CD4-positive, CD25-positive, alpha-beta regulatory T cell (primary cell): ENCODE measurements around the gene TIMM10. TPM values are rescaled to one million over a fixed set of nuclear protein-coding genes. Genes with fewer than 3 reads are reported as not detected.

Experiments used
- ATAC-seq, 2 donors: fragments of 150-1000 bp; cut with Tn5 transposase; one replicate each; pipeline ENCODE4 v1.10.0; 2021; ENCODE audit warnings: low read depth in 2 of 2, moderate number of reproducible peaks in 2 of 2, moderate library complexity in 1 of 2
- DNase-seq, 3 donors: peaks; one replicate each; pipeline versions ENCODE4 v3.0.0 to v3.0.0-alpha.2; 2012 to 2022; ENCODE audit warnings: mixed read lengths in 1 of 3
- H3K27ac ChIP-seq: one replicate; pipeline ENCODE4 v1.7.0; 2013; ENCODE audit warnings: mild to moderate bottlenecking, low read length; ENCODE audit not compliant: insufficient read depth, poor library complexity, severe bottlenecking
- H3K27me3 ChIP-seq: one replicate; pipeline ENCODE4 v1.7.0; 2013; ENCODE audit warnings: low read length; ENCODE audit not compliant: control insufficient read depth, insufficient read depth
- H3K36me3 ChIP-seq: one replicate; pipeline ENCODE4 v1.7.0; 2013; ENCODE audit warnings: mild to moderate bottlenecking, low read length, moderate library complexity; ENCODE audit not compliant: control insufficient read depth, insufficient read depth
- H3K4me1 ChIP-seq: 2 replicates; pipeline ENCODE4 v1.7.0; 2013; ENCODE audit warnings: mild to moderate bottlenecking, low read length; ENCODE audit not compliant: insufficient read depth, control insufficient read depth, poor library complexity, severe bottlenecking
- H3K4me3 ChIP-seq: one replicate; pipeline ENCODE4 v1.7.0; 2013; ENCODE audit warnings: low read depth, mild to moderate bottlenecking, low read length, moderate library complexity
- H3K9me3 ChIP-seq, 2 experiments: 1 replicate in 1 of 2; 2 replicates in 1 of 2; pipeline ENCODE4 v1.7.0; 2013; ENCODE audit warnings: low read length in 2 of 2, mild to moderate bottlenecking in 1 of 2, moderate library complexity in 1 of 2; ENCODE audit not compliant: control insufficient read depth in 2 of 2
- H3K27ac Mint-ChIP-seq, 3 donors: one replicate each; pipeline ENCODE4 v1.8.0; 2020 to 2022; ENCODE audit warnings: mild to moderate bottlenecking in 3 of 3, mixed read lengths in 3 of 3, moderate library complexity in 2 of 3
- H3K27me3 Mint-ChIP-seq: one replicate; pipeline ENCODE4 v1.8.0; 2022; ENCODE audit warnings: mild to moderate bottlenecking, mixed read lengths
- H3K36me3 Mint-ChIP-seq: one replicate; pipeline ENCODE4 v1.8.0; 2020; ENCODE audit warnings: mixed read lengths
- H3K4me1 Mint-ChIP-seq, 4 donors: one replicate each; pipeline ENCODE4 v1.8.0; 2020 to 2022; ENCODE audit warnings: mixed read lengths in 4 of 4, mild to moderate bottlenecking in 1 of 4
- H3K4me3 Mint-ChIP-seq, 4 donors: one replicate each; pipeline ENCODE4 v1.8.0; 2020 to 2022; ENCODE audit warnings: mild to moderate bottlenecking in 4 of 4, mixed read lengths in 4 of 4, moderate library complexity in 3 of 4
- H3K9me3 Mint-ChIP-seq, 7 donors: one replicate each; pipeline ENCODE4 v1.8.0; 2020 to 2022; ENCODE audit warnings: mixed read lengths in 7 of 7, mild to moderate bottlenecking in 3 of 7, moderate library complexity in 2 of 7
- polyA plus RNA-seq, 4 donors: library from polyadenylated mRNA; unstranded; fragments of 300-500 nt; fragmentation: Illumina TruSeq; gene quantifications; one replicate each; pipeline ENCODE4 v1.2.3, GENCODE V29; 2021
- total RNA-seq: library from RNA; stranded (reverse); gene quantifications from one replicate; pipeline ENCODE4 v1.2.3, GENCODE V29; 2022

TIMM10 gene
- total and polyA plus RNA-seq, 5 donors from 2014 or later, result 21.2 to 84.7 (median 57.0) TPM

DNA sequence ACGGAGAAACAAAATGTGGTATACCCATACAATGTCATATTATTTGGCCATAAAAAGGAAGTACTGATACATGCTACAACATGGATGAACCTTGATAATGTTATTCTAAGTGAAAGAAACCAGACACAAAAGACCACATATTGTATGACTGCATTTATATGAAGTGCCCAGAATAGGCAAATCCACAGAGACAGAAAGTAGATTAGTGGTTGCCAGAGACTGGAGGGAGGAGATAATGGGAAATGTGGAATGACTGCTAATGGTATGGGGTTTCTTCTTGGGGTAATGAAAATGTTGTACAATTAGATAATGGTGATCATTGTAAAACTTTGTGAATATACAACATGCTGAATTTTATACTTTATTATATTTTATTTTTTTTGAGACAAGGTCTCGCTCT, 9.4 kb downstream of the TIMM10 start:
- ATAC-seq (no peak), DNase-seq (no peak)
- Mint-ChIP-seq H3K27ac (peak overlapping the region in 1 of 3 donors; percentile 52), H3K4me1 (peaks cover 0 to 5% (median 2%) of the 10 kb centered on the region in 4 donors), H3K4me3 (peak overlapping the region in 1 of 4 donors; percentile 57), H3K27me3 (no peaks in the 10 kb centered on the region), H3K9me3 (peaks cover 0 to 2% (median 0%) of the 10 kb centered on the region in 7 donors), H3K36me3 (peaks cover 5% of the 10 kb centered on the region)
- Histone ChIP-seq H3K9me3 (no peaks in the 10 kb centered on the region), H3K4me3 (no peak overlapping the region), H3K4me1 (peaks cover 2% of the 10 kb centered on the region), H3K27ac (no peak overlapping the region), H3K36me3 (no peaks in the 10 kb centered on the region), H3K27me3 (no peaks in the 10 kb centered on the region)

DNA sequence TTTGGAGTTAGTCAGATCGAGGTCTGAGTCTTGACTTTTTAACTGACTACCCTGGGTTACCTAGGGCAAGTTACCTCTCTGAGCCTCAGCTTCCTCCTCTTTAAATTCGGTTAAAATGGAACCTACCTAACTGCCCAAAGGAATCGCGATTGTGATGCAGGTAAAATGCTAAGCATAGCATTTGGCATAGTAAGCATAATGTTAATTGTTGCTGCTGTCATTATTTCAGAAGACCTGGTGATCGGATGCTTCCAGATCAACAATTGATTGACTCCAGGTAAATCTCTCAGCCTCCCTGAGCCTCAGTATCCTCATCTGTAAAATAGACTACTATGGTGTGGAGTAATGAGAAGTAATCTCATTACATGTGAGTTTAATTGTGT, 14.5 kb downstream of the TIMM10 start:
- H3K4me1 ChIP-seq, result peaks cover 25% of the 10 kb centered on the region
- Mint-ChIP-seq H3K27ac (peak overlapping the region; percentile 86 to 96 (median 91)), H3K4me1 (peaks cover 14 to 37% (median 29%) of the 10 kb centered on the region in 4 donors), H3K27me3 (no peaks in the 10 kb centered on the region), H3K9me3 (peaks cover 0 to 4% (median 0%) of the 10 kb centered on the region in 7 donors), H3K4me3 (peak overlapping the region; percentile 87 to 99 (median 98)), H3K36me3 (no peaks in the 10 kb centered on the region)
- no peaks in the 10 kb centered on the region for H3K36me3 ChIP-seq
- DNase-seq, result no peak
- H3K27ac ChIP-seq, result no peak overlapping the region
- peak overlapping the region; percentile 57 for H3K4me3 ChIP-seq
- no peaks in the 10 kb centered on the region for H3K27me3 ChIP-seq
- ATAC-seq, result no peak
- no peaks in the 10 kb centered on the region for H3K9me3 ChIP-seq

DNA sequence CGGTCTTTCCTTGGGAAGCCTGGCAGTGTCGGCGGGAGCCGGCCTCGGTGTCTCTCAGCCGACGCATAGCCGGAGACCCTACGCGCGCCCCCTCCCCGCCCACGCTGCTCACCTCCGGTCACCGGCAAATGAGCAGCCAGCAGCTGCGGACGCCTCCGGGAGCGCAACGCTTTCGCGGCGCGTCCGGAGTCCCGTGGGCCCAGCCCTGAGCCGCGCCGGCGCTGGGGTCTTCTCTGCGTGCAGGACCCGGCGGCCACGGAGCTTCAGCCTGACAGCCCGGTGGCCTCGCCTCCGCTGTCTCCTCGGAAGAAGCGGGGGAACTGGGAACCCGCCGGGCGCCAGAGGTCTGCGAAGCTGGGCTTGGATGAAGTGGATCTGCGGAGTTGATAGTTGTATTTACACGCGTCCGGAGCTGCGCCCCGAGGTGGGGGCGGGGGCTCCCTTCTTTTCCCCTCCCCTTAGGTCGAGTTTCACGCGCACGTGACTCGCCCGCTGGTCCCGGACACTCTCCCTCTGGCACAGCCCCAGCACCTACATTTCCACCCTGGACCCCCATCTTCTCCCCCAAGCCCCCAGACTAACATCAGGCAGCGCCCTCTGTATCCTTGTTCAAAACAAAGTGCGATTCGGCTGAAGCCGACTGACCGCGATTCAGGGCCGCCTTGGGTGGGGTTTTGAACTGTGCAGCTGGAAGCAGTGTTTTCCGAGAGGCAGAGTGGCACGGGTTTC, 15.1 kb downstream of the TIMM10 start, which contains the start of gene SLC43A1:
Gene SLC43A1, minus strand, starts transcription at position 371 of the 729 bp plus-strand sequence. CDS start 1,591 bp downstream, outside the sequence.
- Mint-ChIP-seq H3K9me3 (peaks cover 0 to 4% (median 0%) of the 10 kb centered on the region in 7 donors), H3K27ac (peak within 1 kb of the TSS; percentile 91 to 96 (median 92)), H3K4me1 (peaks cover 14 to 37% (median 27%) of the 10 kb centered on the region in 4 donors), H3K36me3 (no peaks in the 10 kb centered on the region), H3K4me3 (peak within 1 kb of the TSS; percentile 87 to 99 (median 98)), H3K27me3 (no peaks in the 10 kb centered on the region)
- H3K27me3 ChIP-seq, result no peaks in the 10 kb centered on the region
- ATAC-seq (peak in 1 of 2 donors; percentile 27), DNase-seq (peak in 1 of 3 donors; percentile 60)
- no peaks in the 10 kb centered on the region for H3K36me3 ChIP-seq
- H3K9me3 ChIP-seq, result no peaks in the 10 kb centered on the region
- peaks cover 25% of the 10 kb centered on the region for H3K4me1 ChIP-seq
- H3K4me3 ChIP-seq, result peak within 1 kb of the TSS; percentile 81
- H3K27ac ChIP-seq, result peak within 1 kb of the TSS; percentile 61

DNA sequence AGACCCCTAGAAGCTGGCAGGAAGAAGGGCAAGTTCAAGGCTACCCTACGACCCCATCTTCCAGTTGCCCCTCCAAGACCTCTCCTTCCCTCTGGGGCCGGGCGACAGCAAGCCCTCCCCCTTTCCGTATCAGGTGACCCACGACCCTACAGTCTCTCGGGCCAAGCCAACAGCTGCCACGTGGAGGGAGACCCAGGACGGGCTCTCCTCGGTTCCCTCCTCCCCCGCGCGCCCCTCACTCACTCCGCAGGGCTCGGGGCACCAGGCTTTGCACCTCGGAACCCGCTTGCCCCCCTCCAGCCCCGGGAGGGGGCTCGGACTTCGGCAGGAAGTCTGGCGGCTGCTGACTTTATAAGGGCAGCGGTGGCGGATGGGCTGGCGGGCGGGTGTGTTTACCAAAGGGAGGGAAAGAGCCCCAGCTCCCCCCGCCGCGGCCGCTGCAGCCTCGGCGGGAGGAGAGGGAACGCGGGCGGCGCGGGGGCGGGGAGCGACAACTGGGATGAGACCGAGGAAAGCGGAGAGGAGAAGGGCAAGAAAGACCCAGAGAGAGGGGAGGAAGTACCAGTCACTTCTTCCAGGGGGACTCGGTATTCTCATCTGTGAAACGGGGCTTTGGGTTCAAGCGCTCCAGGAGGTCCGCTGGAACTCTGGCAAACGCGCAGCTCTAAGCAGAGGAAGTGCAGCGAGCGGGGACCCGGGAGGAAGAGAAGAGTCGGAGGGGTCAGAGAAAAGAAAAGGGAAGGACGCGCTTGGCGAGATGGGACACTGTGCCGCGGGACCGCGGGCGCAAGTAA, 15.8 kb downstream of the TIMM10 start:
- Mint-ChIP-seq H3K4me1 (peaks cover 14 to 40% (median 30%) of the 10 kb centered on the region in 4 donors), H3K27ac (peak overlapping the region; percentile 86 to 92 (median 91)), H3K9me3 (peaks cover 0 to 4% (median 0%) of the 10 kb centered on the region in 7 donors), H3K36me3 (no peaks in the 10 kb centered on the region), H3K4me3 (peak overlapping the region; percentile 87 to 99 (median 98)), H3K27me3 (no peaks in the 10 kb centered on the region)
- DNase-seq (peak; percentile 22 to 70 (median 50)), ATAC-seq (peak; percentile 42 to 45)
- Histone ChIP-seq H3K9me3 (no peaks in the 10 kb centered on the region), H3K36me3 (no peaks in the 10 kb centered on the region), H3K27ac (peak overlapping the region; percentile 61), H3K4me3 (peak overlapping the region; percentile 81), H3K27me3 (no peaks in the 10 kb centered on the region), H3K4me1 (peaks cover 25% of the 10 kb centered on the region)

DNA sequence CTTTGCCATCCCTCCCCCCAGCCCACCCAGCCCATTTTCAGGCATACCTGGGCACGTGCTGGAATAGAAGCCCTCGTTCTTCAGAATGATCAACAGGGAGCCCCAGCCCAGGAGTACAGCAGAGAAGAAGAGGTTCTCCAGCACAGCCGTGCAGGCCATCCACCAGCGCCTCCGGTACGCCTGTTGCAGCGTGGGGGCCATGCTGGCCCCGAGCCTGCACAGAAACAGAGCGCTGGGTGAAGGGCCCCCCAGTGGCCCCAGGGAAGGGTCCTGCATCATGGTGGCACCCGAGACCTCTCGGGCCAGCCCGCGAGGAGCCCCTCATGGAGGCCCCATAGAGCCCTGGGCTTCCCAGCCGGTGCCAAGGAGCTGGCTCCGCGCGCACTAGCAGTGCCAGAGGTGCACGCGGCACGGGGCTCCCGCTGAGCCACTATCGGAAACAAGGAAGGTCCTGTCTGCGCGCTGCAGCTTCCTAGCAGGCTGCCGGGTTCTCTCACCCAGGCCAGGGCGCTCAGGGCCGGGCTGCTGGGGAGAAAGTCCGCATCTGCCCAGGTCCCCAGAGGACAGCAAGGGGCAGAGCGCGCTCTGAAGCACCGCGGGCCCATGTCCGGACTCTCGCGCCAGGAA, 16.5 kb downstream of the TIMM10 start:
- H3K4me3 Mint-ChIP-seq, result peak overlapping the region; percentile 87 to 99 (median 98)
- H3K27ac Mint-ChIP-seq, result peak overlapping the region; percentile 74 to 92 (median 91)
- no peaks in the 10 kb centered on the region for H3K9me3 ChIP-seq
- H3K4me3 ChIP-seq, result peak overlapping the region; percentile 47
- H3K27me3 ChIP-seq, result no peaks in the 10 kb centered on the region
- no peaks in the 10 kb centered on the region for H3K36me3 Mint-ChIP-seq
- peak overlapping the region; percentile 61 for H3K27ac ChIP-seq
- H3K4me1 ChIP-seq, result peaks cover 25% of the 10 kb centered on the region
- no peaks in the 10 kb centered on the region for H3K27me3 Mint-ChIP-seq
- H3K9me3 Mint-ChIP-seq, result peaks cover 0 to 4% (median 0%) of the 10 kb centered on the region in 7 donors
- DNase-seq (peak in 1 of 3 donors; percentile 43), ATAC-seq (peak; percentile 19 to 35)
- H3K36me3 ChIP-seq, result no peaks in the 10 kb centered on the region
- H3K4me1 Mint-ChIP-seq, result peaks cover 14 to 46% (median 32%) of the 10 kb centered on the region in 4 donors

DNA sequence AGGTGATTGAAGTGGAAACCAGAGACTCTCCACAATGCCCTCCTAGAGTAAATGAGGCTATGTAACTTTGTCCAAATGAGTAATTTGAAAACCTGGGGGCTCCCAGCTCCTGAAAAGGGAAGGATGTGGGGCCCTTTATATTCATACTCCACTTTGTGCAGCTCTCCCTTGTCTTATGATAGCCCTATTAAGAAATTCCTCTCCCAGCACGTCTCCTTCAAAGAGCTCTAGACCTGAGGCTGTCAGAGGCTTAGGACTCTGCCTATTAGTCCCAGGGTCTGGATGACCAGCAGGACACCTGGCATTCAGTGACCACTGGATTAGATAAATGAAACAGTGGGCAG, 17.1 kb downstream of the TIMM10 start:
- H3K27me3 Mint-ChIP-seq, result no peaks in the 10 kb centered on the region
- no peak overlapping the region for H3K27ac ChIP-seq
- H3K4me3 Mint-ChIP-seq, result peak overlapping the region; percentile 87 to 98 (median 91)
- peaks cover 25% of the 10 kb centered on the region for H3K4me1 ChIP-seq
- peaks cover 14 to 47% (median 32%) of the 10 kb centered on the region in 4 donors for H3K4me1 Mint-ChIP-seq
- no peaks in the 10 kb centered on the region for H3K9me3 ChIP-seq
- peak overlapping the region; percentile 10 for H3K4me3 ChIP-seq
- H3K27me3 ChIP-seq, result no peaks in the 10 kb centered on the region
- peak overlapping the region; percentile 74 to 83 (median 76) for H3K27ac Mint-ChIP-seq
- DNase-seq, result no peak
- no peak for ATAC-seq
- peaks cover 0 to 4% (median 0%) of the 10 kb centered on the region in 7 donors for H3K9me3 Mint-ChIP-seq
- H3K36me3 Mint-ChIP-seq, result no peaks in the 10 kb centered on the region
- no peaks in the 10 kb centered on the region for H3K36me3 ChIP-seq
